ENCODE measurements around the gene GDPD5. TPM values are rescaled to one million over a fixed set of nuclear protein-coding genes. Genes with fewer than 3 reads are reported as not detected.

GDPD5 gene
- total RNA-seq, 2 experiments from 2014 or later: 107 to 109 TPM

DNA sequence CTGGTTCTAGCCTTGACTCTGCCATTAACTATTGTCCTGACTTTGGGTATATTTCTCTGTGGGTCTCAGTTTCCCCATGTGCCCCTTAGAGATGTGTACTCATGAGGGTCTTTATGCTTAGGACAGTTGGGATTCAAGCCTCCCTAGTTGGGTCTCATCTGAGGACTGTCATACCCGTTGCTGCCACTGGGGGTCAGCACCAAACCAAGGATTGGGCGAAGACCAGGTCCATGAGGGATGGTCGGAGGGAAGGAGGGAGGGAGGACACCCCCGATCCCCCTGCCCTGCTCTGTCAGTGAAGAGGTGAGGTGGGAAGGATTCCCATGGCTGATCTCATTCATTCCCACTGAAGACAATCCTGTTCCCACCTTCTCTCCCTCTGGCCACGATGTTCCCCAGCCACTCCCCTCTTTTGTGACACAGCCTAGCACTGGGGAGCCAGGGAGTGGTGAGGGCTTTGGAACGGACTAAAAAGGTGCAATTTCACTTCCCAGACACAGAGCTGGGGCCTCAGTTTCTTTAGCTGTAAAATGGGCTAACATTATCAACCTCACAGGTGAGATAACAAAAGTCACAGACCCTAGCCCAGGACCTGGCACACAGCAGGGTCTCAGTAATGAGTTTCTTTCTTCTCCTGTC, 80.3 kb downstream of the GDPD5 start:
- DNase-seq: peak; percentile 73
- ChIA-PET CTCF (interaction anchor here (0.6 to 5.1 kb wide), 20 partner anchors 9 to 183 kb away, joined by 3 to 159 read pairs (median 5); partner anchors contain the start of genes GDPD5 and KLHL35), POLR2A (interaction anchor here (1.4 to 2.4 kb wide), 3 partner anchors 10 to 87 kb away, joined by 5 to 11 read pairs (median 6); partner anchors contain the start of gene GDPD5)
- Mint-ChIP-seq H3K36me3 (ENCODE audit: low read depth) (peaks cover 4% of the 10 kb centered on the region), H3K27me3 (no peaks in the 10 kb centered on the region), H3K4me1 (peaks cover 5% of the 10 kb centered on the region), H3K9me3 (no peaks in the 10 kb centered on the region), H3K27ac (no peak overlapping the region), H3K4me3 (no peak overlapping the region)

DNA sequence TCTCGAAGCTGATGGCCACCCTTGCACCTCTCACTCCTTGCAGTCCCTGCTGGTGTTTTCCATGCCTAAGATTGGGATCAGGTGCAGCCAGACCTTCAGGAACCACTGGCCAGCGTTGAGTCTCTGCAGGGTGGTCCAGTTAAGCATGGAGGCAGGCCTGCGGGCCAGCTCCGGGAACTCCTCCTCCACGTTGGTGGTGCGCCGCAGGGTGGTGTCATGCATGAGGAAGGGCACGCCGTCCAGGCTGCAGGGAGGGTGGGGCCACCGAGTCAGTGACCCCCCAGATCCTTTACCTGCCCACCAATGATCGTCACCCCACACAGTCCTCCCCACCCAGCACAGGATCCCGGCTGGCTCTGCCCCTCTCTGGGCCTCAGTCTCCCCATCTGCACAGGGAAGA, 82.7 kb downstream of the GDPD5 start:
- Mint-ChIP-seq H3K27me3 (no peaks in the 10 kb centered on the region), H3K36me3 (ENCODE audit: low read depth) (peaks cover 12% of the 10 kb centered on the region), H3K27ac (no peak overlapping the region), H3K9me3 (no peaks in the 10 kb centered on the region), H3K4me1 (peaks cover 5% of the 10 kb centered on the region), H3K4me3 (no peak overlapping the region)
- ChIA-PET POLR2A (interaction anchor here (1.3 kb wide), 1 partner anchor 87 kb away, joined by 3 read pairs; no protein-coding TSS in a partner anchor), CTCF (interaction anchor here (0.7 to 5.1 kb wide), 2 partner anchors 90 to 132 kb away, joined by 3 to 159 read pairs; no protein-coding TSS in a partner anchor)
- no peak for DNase-seq

DNA sequence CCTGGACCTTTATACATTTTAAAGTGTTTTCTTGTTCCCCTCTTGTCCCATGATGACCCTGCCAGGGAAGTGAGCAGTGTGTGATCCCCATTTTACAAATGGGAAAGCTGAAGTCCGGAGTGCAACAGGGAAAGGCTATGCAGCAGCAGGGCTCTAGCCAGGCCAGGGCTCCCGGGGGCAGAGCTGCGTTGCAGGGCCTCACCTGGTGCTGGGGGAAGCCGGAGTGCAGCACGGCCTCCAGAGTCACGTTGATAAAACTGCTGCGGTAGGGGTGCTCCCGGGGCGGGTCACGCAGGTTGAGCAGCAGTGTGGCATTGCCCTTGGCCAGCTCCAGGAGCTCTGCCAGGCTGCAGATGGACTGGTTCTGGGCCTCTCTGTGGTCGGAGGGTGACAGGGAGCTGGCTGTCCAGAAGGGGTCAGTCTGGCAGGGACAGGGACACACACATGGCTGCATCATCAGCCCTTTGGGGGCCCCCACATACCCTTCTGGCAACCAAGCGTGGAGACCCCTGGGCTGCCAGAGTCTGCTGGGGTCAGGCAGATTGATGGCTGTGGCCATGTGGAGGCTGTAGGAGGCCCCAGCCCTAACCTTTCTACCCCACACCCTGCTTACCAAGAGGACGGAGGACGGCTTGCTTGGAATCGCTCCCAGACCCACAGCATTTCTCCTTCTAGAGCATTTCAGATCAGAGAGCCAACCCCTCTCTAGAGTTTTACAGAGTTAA, 83.4 kb downstream of the GDPD5 start:
- no peak for DNase-seq
- no peak overlapping the region for H3K27ac Mint-ChIP-seq
- H3K4me3 Mint-ChIP-seq: no peak overlapping the region
- peaks cover 5% of the 10 kb centered on the region for H3K4me1 Mint-ChIP-seq
- no peaks in the 10 kb centered on the region for H3K9me3 Mint-ChIP-seq
- no peaks in the 10 kb centered on the region for H3K27me3 Mint-ChIP-seq
- CTCF ChIA-PET: interaction anchor here (5.1 kb wide), 1 partner anchor 91 kb away, joined by 159 read pairs; no protein-coding TSS in a partner anchor
- POLR2A ChIA-PET: interaction anchor here (1.3 kb wide), 1 partner anchor 88 kb away, joined by 3 read pairs; no protein-coding TSS in a partner anchor
- peaks cover 12% of the 10 kb centered on the region for H3K36me3 Mint-ChIP-seq (ENCODE audit: low read depth)

DNA sequence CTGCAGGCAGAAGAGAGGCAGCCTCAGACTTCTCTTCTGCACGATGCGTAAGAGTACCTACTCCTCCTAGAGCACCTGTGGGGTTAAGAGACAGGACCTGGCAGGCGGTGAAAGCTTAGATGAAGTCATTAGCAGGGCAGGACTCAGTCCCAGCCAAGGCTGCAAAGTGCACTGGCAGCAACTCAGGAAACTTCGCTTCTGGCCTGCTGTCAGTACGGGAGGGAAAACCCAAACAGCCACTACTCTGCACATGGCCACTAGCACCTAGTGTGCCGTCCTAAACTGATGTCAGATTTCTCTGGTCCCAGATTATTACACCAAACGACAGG, 84.0 kb downstream of the GDPD5 start:
- H3K36me3 Mint-ChIP-seq (ENCODE audit: low read depth): peaks cover 12% of the 10 kb centered on the region
- H3K4me3 Mint-ChIP-seq: no peak overlapping the region
- POLR2A ChIA-PET: no interaction called here
- no peak for DNase-seq
- no peaks in the 10 kb centered on the region for H3K27me3 Mint-ChIP-seq
- CTCF ChIA-PET: interaction anchor here (1.9 kb wide), 1 partner anchor 90 kb away, joined by 7 read pairs; no protein-coding TSS in a partner anchor
- no peaks in the 10 kb centered on the region for H3K9me3 Mint-ChIP-seq
- peaks cover 5% of the 10 kb centered on the region for H3K4me1 Mint-ChIP-seq
- no peak overlapping the region for H3K27ac Mint-ChIP-seq

DNA sequence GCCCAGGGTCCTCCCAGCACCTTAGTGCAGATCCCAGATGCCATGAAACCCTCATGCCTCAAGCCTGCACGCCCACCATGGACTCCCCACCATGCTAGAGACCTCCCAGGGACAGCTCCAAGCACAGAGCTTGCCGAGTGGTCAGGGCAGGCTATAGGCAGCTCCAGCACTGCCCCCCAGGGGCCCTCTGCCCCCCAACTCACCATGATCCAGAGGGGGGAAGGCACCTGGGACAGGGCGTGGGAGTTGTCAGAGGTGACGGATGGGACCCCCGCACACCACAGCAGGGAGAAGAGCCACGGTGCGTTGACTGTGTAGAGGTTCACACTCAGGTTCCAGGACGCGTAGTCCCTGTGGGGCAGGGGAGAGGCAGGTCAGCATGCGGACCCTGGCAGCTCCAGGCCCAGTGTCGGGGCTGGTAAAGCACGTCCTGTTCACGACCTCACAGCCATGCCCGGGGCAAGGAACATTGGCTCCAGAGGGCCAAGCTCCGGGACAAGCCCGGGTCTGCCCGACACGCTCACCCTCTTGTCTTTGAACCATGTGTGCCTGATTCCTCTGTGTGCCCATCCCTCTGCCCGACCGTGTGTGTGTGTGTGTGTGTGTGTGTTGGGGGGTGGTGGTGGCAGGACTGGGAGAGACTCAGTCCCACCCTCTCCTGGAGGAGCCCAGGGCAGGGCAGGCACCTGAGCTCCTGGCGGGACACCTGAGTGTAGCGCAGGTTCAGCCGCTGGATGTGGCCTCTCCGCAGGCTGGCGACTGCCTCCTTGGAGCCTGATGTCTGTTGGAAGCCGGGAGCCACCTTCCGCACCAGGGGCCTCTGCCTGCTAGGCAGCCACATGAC, 84.6 kb downstream of the GDPD5 start:
- ChIA-PET CTCF (interaction anchor here (1.9 kb wide), 1 partner anchor 90 kb away, joined by 7 read pairs; no protein-coding TSS in a partner anchor), POLR2A (interaction anchor here (1.5 kb wide), 1 partner anchor 11 kb away, joined by 4 read pairs; no protein-coding TSS in a partner anchor)
- H3K4me3 Mint-ChIP-seq: no peak overlapping the region
- H3K27ac Mint-ChIP-seq: no peak overlapping the region
- no peaks in the 10 kb centered on the region for H3K27me3 Mint-ChIP-seq
- H3K4me1 Mint-ChIP-seq: peaks cover 5% of the 10 kb centered on the region
- H3K36me3 Mint-ChIP-seq (ENCODE audit: low read depth): peaks cover 13% of the 10 kb centered on the region
- H3K9me3 Mint-ChIP-seq: no peaks in the 10 kb centered on the region
- no peak for DNase-seq

DNA sequence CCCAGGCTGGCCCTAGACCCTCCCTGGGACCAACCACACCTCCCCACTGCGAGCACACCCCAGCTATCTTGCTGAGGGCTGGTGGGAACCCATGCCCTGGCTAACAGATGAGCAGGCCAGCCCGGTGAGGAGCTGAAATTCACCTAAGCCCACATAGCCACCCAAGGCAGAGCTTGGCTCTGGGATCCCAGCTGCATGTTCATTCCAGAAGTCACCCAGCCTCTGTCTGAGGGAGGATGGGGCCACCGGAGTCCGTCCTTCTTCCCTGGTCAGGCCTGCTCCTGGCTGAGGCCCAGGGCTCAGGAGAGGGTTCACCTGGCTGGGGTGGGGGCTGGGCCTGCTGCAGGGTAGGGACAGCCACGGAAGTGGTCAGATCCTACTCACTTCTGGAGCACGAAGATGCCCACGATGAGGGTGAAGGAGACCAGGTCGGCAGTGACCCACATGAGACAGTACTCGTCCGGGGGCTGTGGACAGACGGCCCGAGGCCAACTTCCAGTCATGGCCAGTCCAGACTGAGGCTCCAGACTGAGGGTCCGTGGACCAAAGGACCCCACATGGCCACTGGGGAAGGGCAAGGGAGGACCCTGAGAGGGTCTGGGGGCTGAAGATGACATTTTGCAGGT, 86.1 kb downstream of the GDPD5 start:
- no peak overlapping the region for H3K4me3 Mint-ChIP-seq
- H3K27ac Mint-ChIP-seq: no peak overlapping the region
- no peaks in the 10 kb centered on the region for H3K9me3 Mint-ChIP-seq
- no peaks in the 10 kb centered on the region for H3K4me1 Mint-ChIP-seq
- DNase-seq: no peak
- ChIA-PET CTCF (interaction anchor here (1.9 kb wide), 1 partner anchor 92 kb away, joined by 7 read pairs; no protein-coding TSS in a partner anchor), POLR2A (interaction anchor here (1.5 kb wide), 1 partner anchor 10 kb away, joined by 4 read pairs; no protein-coding TSS in a partner anchor)
- no peaks in the 10 kb centered on the region for H3K27me3 Mint-ChIP-seq
- peaks cover 16% of the 10 kb centered on the region for H3K36me3 Mint-ChIP-seq (ENCODE audit: low read depth)

DNA sequence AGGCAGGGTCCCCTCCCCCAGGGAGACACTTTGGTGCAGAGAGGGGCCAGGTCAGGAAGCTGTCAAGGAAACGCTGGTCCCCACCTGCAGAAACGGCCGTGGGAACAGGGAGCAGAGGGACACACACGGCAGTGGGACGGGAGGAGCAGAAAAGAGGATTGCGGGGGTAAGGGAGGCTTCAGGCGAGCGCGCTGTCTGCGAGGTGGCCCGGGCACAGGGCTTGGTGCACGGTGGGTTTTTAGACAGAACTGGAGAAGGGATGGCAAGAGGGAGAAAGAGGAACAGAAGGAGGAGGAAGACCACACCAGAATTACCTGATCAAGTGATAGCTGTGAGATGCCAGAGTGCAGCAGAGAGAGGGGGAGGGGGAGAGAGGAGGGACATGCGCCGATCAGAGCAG, 86.7 kb downstream of the GDPD5 start:
- Mint-ChIP-seq H3K27ac (no peak overlapping the region), H3K9me3 (no peaks in the 10 kb centered on the region), H3K27me3 (no peaks in the 10 kb centered on the region), H3K36me3 (ENCODE audit: low read depth) (peaks cover 16% of the 10 kb centered on the region), H3K4me3 (no peak overlapping the region), H3K4me1 (no peaks in the 10 kb centered on the region)
- CTCF ChIA-PET: interaction anchor here (0.9 kb wide), 1 partner anchor 94 kb away, joined by 3 read pairs; no protein-coding TSS in a partner anchor
- POLR2A ChIA-PET: no interaction called here
- no peak for DNase-seq

DNA sequence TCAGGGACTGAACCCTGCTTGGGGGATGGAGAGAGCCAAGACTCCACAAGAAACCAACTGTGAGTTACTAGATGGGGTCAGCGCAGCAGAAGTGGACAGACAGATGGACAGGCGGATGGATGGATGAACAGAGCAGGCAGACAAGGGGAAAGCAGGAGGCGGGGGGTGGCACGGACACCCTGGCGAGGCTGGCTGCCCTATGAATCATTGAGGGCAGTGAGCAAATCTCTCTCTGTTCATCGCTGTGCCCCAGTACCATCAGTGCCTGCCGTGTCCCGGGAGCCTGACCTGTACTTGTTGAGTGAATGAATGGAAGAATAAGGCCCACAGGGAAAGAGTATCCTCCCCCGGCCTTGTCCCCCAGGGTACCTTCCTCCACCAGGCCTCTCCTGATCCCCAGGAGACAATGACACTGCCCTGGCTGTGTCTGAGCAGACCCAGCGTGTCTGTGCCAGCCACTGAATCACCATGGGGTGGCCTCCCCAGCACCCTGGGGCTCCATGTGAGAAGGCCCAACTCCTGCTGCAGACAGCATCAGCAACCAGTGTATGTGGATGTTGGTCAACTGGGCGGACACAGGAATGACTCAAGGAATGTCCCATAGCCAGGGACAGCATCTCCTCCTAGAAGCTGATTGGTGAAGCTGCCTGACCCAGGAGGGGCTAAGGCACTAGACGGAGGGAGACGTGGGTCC, 87.6 kb downstream of the GDPD5 start:
- POLR2A ChIA-PET: no interaction called here
- Mint-ChIP-seq H3K4me3 (no peak overlapping the region), H3K27ac (no peak overlapping the region), H3K4me1 (peaks cover 1% of the 10 kb centered on the region), H3K27me3 (peaks cover 4% of the 10 kb centered on the region), H3K36me3 (ENCODE audit: low read depth) (peaks cover 17% of the 10 kb centered on the region), H3K9me3 (no peaks in the 10 kb centered on the region)
- DNase-seq: no peak
- CTCF ChIA-PET: interaction anchor here (0.9 kb wide), 1 partner anchor 95 kb away, joined by 3 read pairs; no protein-coding TSS in a partner anchor

DNA sequence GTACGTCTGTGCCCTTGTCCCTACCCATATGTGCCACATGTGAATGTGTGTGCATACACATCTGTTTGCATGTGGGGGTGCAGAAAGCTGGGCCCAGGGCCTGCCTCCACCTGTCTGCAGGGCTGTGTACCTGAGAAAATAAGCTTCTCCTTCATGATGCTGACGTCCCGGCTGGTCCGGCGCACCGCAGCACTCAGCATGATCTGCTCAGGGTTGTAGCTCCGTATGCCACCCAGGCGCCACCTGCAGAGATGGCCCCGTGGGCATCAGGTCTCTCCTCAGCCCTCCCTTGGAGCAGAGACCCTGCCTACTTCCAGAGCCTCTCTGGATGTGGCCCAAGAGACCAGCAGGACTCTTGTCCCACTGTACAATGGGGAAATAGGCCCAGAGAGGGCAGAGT, 88.9 kb downstream of the GDPD5 start:
- Mint-ChIP-seq H3K9me3 (no peaks in the 10 kb centered on the region), H3K36me3 (ENCODE audit: low read depth) (peaks cover 17% of the 10 kb centered on the region), H3K27ac (no peak overlapping the region), H3K4me3 (no peak overlapping the region), H3K27me3 (peaks cover 17% of the 10 kb centered on the region), H3K4me1 (peaks cover 4% of the 10 kb centered on the region)
- ChIA-PET CTCF (interaction anchor here (1.4 kb wide), 1 partner anchor 9 kb away, joined by 3 read pairs; no protein-coding TSS in a partner anchor), POLR2A (interaction anchor here (1.0 to 1.1 kb wide), 2 partner anchors 28 to 89 kb away, joined by 3 read pairs; partner anchors contain the start of gene GDPD5)
- no peak for DNase-seq

DNA sequence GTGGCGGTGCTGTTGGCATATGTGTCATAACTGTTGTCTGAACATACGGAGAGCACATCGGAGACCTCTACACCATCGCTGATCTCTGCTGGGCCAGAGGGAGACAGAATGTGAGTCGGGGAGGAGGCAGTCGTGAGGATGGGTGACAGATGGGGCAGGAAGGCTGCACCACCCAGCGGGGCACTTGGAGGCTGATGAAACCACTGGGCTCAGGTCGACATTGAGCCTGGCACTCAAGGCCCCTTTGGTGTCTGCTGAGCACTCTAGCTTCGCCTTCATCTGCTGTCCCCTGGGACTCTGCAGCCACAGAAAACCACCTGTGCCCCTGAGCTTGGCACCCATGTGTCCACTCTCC, 90.2 kb downstream of the GDPD5 start:
- Mint-ChIP-seq H3K4me3 (no peak overlapping the region), H3K4me1 (peaks cover 15% of the 10 kb centered on the region)

DNA sequence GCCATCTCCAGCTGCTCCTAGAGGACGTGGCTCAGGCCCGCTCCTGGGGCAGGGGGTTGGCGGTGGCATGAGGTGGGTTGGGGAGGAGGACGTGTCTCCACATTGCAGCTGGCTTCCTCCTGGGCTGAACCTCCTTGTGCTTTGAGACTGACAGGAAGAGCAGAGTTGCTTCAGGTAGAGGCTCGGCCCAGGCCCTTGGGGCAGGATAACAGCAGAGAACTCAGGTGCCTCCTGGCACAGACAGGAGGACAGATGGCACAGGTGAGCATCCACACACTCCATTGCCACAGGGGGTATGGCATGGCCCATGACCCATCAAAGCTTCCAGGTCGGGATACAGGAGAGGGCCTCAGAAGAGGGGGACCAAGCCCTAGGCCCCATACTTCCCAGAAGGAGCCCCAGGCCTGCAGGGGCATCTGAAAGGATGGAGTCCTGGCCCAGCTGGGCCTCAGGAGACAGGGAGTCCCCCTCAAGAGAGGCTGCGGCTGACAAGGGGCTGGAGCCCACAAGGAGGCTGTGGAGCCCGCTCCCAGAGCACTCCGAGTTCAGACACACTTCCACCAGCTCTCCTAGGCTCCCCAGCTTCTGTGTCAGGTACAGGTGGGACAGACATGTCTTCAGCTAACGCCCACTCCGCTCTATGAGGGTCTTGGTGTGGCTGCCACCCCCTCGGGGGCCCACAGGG, 90.7 kb downstream of the GDPD5 start:
- H3K27ac Mint-ChIP-seq: no peak overlapping the region
- DNase-seq: no peak
- peaks cover 17% of the 10 kb centered on the region for H3K4me1 Mint-ChIP-seq
- peaks cover 31% of the 10 kb centered on the region for H3K27me3 Mint-ChIP-seq
- CTCF ChIA-PET: interaction anchor here (1.1 to 4.8 kb wide), 3 partner anchors 10 to 97 kb away, joined by 3 to 16 read pairs (median 3); no protein-coding TSS in a partner anchor
- POLR2A ChIA-PET: interaction anchor here (1.1 kb wide), 1 partner anchor 35 kb away, joined by 3 read pairs; no protein-coding TSS in a partner anchor
- no peaks in the 10 kb centered on the region for H3K9me3 Mint-ChIP-seq
- no peak overlapping the region for H3K4me3 Mint-ChIP-seq
- peaks cover 20% of the 10 kb centered on the region for H3K36me3 Mint-ChIP-seq (ENCODE audit: low read depth)

More for the DNA sequence above, 90.2 kb downstream of the GDPD5 start:
- POLR2A ChIA-PET: no interaction called here
- Mint-ChIP-seq H3K9me3 (no peaks in the 10 kb centered on the region), H3K27ac (no peak overlapping the region), H3K36me3 (ENCODE audit: low read depth) (peaks cover 19% of the 10 kb centered on the region), H3K27me3 (peaks cover 30% of the 10 kb centered on the region)
- CTCF ChIA-PET: interaction anchor here (0.7 to 4.8 kb wide), 3 partner anchors 9 to 96 kb away, joined by 3 to 16 read pairs (median 5); no protein-coding TSS in a partner anchor
- DNase-seq: no peak

All from activated CD4-positive, alpha-beta memory T cell treated with anti-CD3 and anti-CD28 coated beads, Interleukin-2, amount 10 ng/mL, durations not matched to agents 7 days and 5 days (primary cell).